Measurements from ENCODE around the gene ADA.

ADA gene

GRCh38 chr20:44622501-44623270 lies 28.8 kb downstream of the ADA start:
- DNase-seq (ENCODE audit: low spot score), result no peak
- Histone ChIP-seq H3K27ac (no peak overlapping the region), H3K4me3 (no peak overlapping the region)
- no peak for TF ChIP-seq CTCF (IDR thresholded peaks at IDR 0.05)

GRCh38 chr20:44621939-44622338 lies 29.6 kb downstream of the ADA start:
- no peak for TF ChIP-seq CTCF (IDR thresholded peaks at IDR 0.05)
- no peak overlapping the region for H3K4me3 ChIP-seq
- DNase-seq (ENCODE audit: low spot score), result no peak
- no peak overlapping the region for H3K27ac ChIP-seq

GRCh38 chr20:44621325-44621724 lies 30.2 kb downstream of the ADA start:
- DNase-seq (ENCODE audit: low spot score), result no peak
- TF ChIP-seq CTCF (IDR thresholded peaks at IDR 0.05), result no peak
- Histone ChIP-seq H3K4me3 (no peak overlapping the region), H3K27ac (peak overlapping the region in 1 of 2 donors; percentile 17)

GRCh38 chr20:44620030-44620429 lies 31.5 kb downstream of the ADA start:
- no peak for DNase-seq (ENCODE audit: low spot score)
- TF ChIP-seq CTCF (IDR thresholded peaks at IDR 0.05), result no peak
- no peak overlapping the region for H3K27ac ChIP-seq
- no peak overlapping the region for H3K4me3 ChIP-seq

GRCh38 chr20:44619294-44619693 lies 32.2 kb downstream of the ADA start:
- Histone ChIP-seq H3K4me3 (no peak overlapping the region), H3K27ac (no peak overlapping the region)
- DNase-seq (ENCODE audit: low spot score), result no peak
- no peak for TF ChIP-seq CTCF (IDR thresholded peaks at IDR 0.05)

- no peak for DNase-seq (ENCODE audit: low spot score)
- no peak for TF ChIP-seq CTCF (IDR thresholded peaks at IDR 0.05)
- H3K4me3 ChIP-seq, result no peak overlapping the region
- H3K27ac ChIP-seq, result peak overlapping the region in 1 of 2 donors; percentile 8
These were observed 33.2 kb downstream of the ADA start for GRCh38 chr20:44618318-44618731.

GRCh38 chr20:44616604-44616964 lies 34.9 kb downstream of the ADA start:
- no peak for DNase-seq (ENCODE audit: low spot score)
- Histone ChIP-seq H3K27ac (peak overlapping the region; percentile 54 to 91), H3K4me3 (no peak overlapping the region)
- TF ChIP-seq CTCF (IDR thresholded peaks at IDR 0.05), result no peak

Data from coronary artery (tissue), 2 donors.